Measurements from ENCODE around the gene TLR3.

DNA sequence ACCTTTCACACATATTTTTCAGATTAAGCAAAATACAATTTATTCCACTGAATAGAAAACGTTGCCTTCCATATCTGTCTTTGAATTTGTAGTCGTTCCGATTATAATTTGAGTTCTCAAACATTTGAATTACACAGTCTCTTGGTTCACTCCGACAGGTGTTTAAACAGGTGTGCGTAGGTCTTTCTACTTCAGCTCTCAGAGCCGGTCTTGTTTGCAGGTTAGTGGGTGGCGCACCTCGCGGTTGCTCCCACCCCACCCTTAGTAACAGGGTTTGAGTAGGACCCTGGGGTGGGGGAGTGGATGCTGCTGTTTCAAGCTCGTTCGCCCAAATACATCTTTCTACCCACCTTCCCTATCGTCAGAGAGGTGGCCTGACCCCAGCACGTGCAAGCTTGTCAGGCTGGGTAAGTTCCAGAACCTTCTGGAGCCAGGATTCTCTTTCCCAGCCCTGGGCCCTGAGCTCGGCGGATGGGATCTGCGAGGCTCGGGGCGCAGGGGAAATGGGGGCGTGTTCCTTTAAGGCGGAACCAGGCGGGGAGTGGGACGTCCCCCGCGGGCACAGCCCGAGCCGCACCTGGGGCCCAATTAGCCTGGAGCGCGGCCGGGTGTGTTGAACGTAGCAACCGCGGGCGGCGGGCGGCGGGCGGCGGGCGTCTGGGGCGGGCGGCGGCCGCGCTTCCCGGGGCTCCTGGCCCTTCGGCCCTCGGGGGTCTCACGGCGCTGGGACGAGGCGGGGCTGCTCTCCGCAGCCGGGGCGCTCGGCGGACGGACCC, 35.3 kb downstream of the TLR3 start, which contains the start of gene FAM149A:
- TF ChIP-seq POLR2AphosphoS5 (IDR thresholded peaks at IDR 0.05) (no peak), POLR2A (IDR thresholded peaks at IDR 0.05) (peak in 1 of 2 donors; percentile 36)
- TF ChIP-seq, protein P1, sequence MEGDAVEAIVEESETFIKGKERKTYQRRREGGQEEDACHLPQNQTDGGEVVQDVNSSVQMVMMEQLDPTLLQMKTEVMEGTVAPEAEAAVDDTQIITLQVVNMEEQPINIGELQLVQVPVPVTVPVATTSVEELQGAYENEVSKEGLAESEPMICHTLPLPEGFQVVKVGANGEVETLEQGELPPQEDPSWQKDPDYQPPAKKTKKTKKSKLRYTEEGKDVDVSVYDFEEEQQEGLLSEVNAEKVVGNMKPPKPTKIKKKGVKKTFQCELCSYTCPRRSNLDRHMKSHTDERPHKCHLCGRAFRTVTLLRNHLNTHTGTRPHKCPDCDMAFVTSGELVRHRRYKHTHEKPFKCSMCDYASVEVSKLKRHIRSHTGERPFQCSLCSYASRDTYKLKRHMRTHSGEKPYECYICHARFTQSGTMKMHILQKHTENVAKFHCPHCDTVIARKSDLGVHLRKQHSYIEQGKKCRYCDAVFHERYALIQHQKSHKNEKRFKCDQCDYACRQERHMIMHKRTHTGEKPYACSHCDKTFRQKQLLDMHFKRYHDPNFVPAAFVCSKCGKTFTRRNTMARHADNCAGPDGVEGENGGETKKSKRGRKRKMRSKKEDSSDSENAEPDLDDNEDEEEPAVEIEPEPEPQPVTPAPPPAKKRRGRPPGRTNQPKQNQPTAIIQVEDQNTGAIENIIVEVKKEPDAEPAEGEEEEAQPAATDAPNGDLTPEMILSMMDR (IDR thresholded peaks at IDR 0.05), result peak in 1 of 4 experiments; percentile 14
